PC-9 (cell line): ENCODE measurements around the gene ARHGAP10.

Experiments used
- EZH2 ChIP-seq: fragments of 200-600 bp; sonication (generic); IDR thresholded peaks from 2 replicates; pipeline ENCODE4 v1.8.0; 2017; ENCODE audit warnings: antibody characterized with exemption, low read depth
- TF ChIP-seq, protein P1 (sequence below): fragments of 200-600 bp; sonication (generic); conservative IDR thresholded peaks from 2 replicates; pipeline ENCODE4 v1.6.1; 2017; ENCODE audit warnings: mixed run types, antibody characterized with exemption, mild to moderate bottlenecking, moderate library complexity

DNA sequence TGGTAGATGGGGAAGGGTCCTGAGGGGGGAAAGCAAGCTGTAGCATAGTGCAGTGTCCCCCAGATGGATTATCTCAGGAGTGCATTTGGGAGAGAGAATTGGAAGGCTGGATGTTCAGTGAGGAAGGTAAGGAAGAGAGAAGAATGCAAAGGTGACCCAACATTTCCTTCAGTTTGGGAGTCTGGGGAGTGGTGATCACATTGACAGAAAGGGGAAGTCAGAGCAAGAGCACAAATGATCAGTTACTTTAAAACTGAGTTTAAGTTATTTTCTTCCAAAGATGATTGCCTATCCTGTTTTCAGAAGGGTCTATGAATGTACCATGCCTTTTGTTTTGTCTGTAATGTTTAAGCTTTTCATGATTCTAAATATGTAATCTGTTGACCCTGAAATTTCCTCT lies 47.6 kb downstream of the ARHGAP10 start:
- TF ChIP-seq, protein P1, sequence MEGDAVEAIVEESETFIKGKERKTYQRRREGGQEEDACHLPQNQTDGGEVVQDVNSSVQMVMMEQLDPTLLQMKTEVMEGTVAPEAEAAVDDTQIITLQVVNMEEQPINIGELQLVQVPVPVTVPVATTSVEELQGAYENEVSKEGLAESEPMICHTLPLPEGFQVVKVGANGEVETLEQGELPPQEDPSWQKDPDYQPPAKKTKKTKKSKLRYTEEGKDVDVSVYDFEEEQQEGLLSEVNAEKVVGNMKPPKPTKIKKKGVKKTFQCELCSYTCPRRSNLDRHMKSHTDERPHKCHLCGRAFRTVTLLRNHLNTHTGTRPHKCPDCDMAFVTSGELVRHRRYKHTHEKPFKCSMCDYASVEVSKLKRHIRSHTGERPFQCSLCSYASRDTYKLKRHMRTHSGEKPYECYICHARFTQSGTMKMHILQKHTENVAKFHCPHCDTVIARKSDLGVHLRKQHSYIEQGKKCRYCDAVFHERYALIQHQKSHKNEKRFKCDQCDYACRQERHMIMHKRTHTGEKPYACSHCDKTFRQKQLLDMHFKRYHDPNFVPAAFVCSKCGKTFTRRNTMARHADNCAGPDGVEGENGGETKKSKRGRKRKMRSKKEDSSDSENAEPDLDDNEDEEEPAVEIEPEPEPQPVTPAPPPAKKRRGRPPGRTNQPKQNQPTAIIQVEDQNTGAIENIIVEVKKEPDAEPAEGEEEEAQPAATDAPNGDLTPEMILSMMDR: no peak
- TF ChIP-seq EZH2: no peak
